GM19397 (cell line): Measurements from ENCODE around the gene FAM25A.

Experiments used
- ATAC-seq: cut with Tn5 transposase; IDR thresholded peaks from one replicate; pipeline ENCODE4 v1.9.1; 2021; ENCODE audit warnings: mild to moderate bottlenecking, moderate library complexity; ENCODE audit not compliant: unreplicated experiment

Gene FAM25A

GRCh38 chr10:87059401-87059800 is 39.3 kb downstream of the FAM25A start:
- no peak for ATAC-seq

- ATAC-seq = no peak
Measured at GRCh38 chr10:87060280-87060928, 40.3 kb downstream of the FAM25A start.

- no peak for ATAC-seq
Measured at GRCh38 chr10:87064651-87065050, 44.6 kb downstream of the FAM25A start.

DNA sequence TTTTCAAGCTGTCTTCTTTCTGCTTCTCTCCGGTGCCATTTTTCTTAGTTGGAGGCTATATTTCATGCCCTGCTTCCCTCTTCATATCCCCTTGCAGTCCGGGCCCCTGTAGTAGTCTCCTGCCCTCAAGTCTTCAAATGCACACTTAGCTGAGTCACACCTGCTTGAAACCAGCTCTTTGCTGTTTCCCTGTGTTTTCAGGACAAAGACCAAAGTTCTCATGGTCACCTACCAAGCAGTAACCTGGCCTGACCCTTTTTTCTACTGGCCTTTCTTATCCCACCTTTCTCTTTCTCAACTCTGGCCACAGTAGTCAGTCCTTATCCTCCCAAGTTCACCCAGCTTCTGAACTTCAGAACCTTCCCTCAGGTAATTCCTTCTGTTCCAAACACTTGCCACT is 46.1 kb downstream of the FAM25A start:
- no peak for ATAC-seq

GRCh38 chr10:87066865-87067264 is 46.8 kb downstream of the FAM25A start:
- no peak for ATAC-seq

GRCh38 chr10:87068281-87068680 is 48.2 kb downstream of the FAM25A start:
- ATAC-seq = no peak

GRCh38 chr10:87072449-87072848 is 52.4 kb downstream of the FAM25A start:
- ATAC-seq = no peak
